Stimulated activated naive CD8-positive, alpha-beta T cell treated with anti-CD3 and anti-CD28 coated beads, Interleukin-15, Interleukin-2, amounts not matched to agents 100 ng/mL and 50 ng/mL, for 24 hours (primary cell): ENCODE data around the gene ERF.
A peak's percentile ranks its signal among the peaks of the same experiment; 100 is the strongest.

Experiments
- H3K27ac Mint-ChIP-seq: one replicate; pipeline ENCODE4 v1.8.0; 2021; ENCODE audit warnings: mild to moderate bottlenecking, mixed read lengths
- H3K27me3 Mint-ChIP-seq: one replicate; pipeline ENCODE4 v1.8.0; 2021; ENCODE audit warnings: mixed read lengths
- H3K36me3 Mint-ChIP-seq: one replicate; pipeline ENCODE4 v1.8.0; 2021; ENCODE audit warnings: low read depth, mixed read lengths
- H3K4me1 Mint-ChIP-seq: one replicate; pipeline ENCODE4 v1.8.0; 2021; ENCODE audit warnings: low read depth, mixed read lengths
- H3K4me3 Mint-ChIP-seq: one replicate; pipeline ENCODE4 v1.8.0; 2021; ENCODE audit warnings: mild to moderate bottlenecking, mixed read lengths
- H3K9me3 Mint-ChIP-seq: one replicate; pipeline ENCODE4 v1.8.0; 2021; ENCODE audit warnings: mixed read lengths

ERF gene

GRCh38 chr19:42290523-42291434 is 35.9 kb upstream of the ERF start:
- H3K4me1 Mint-ChIP-seq = peaks cover 6% of the 10 kb centered on the region
- H3K36me3 Mint-ChIP-seq = peaks cover 14% of the 10 kb centered on the region
- H3K4me3 Mint-ChIP-seq = no peak overlapping the region
- no peaks in the 10 kb centered on the region for H3K9me3 Mint-ChIP-seq
- no peak overlapping the region for H3K27ac Mint-ChIP-seq
- no peaks in the 10 kb centered on the region for H3K27me3 Mint-ChIP-seq

GRCh38 chr19:42290136-42290522 is 35.2 kb upstream of the ERF start:
- H3K36me3 Mint-ChIP-seq = peaks cover 14% of the 10 kb centered on the region
- H3K4me1 Mint-ChIP-seq = peaks cover 13% of the 10 kb centered on the region
- no peaks in the 10 kb centered on the region for H3K9me3 Mint-ChIP-seq
- H3K4me3 Mint-ChIP-seq = no peak overlapping the region
- H3K27ac Mint-ChIP-seq = no peak overlapping the region
- H3K27me3 Mint-ChIP-seq = no peaks in the 10 kb centered on the region

GRCh38 chr19:42289556-42290041 is 34.7 kb upstream of the ERF start:
- H3K27me3 Mint-ChIP-seq = no peaks in the 10 kb centered on the region
- no peak overlapping the region for H3K4me3 Mint-ChIP-seq
- H3K27ac Mint-ChIP-seq = no peak overlapping the region
- H3K36me3 Mint-ChIP-seq = peaks cover 14% of the 10 kb centered on the region
- no peaks in the 10 kb centered on the region for H3K9me3 Mint-ChIP-seq
- H3K4me1 Mint-ChIP-seq = peaks cover 18% of the 10 kb centered on the region

- Mint-ChIP-seq H3K4me1 (peaks cover 18% of the 10 kb centered on the region), H3K36me3 (peaks cover 11% of the 10 kb centered on the region), H3K27me3 (no peaks in the 10 kb centered on the region), H3K27ac (no peak overlapping the region), H3K4me3 (no peak overlapping the region), H3K9me3 (no peaks in the 10 kb centered on the region)
Observed at GRCh38 chr19:42288881-42289555, 34.1 kb upstream of the ERF start.

GRCh38 chr19:42288387-42288786 is 33.5 kb upstream of the ERF start:
- Mint-ChIP-seq H3K4me1 (peaks cover 18% of the 10 kb centered on the region), H3K36me3 (peaks cover 7% of the 10 kb centered on the region), H3K27ac (no peak overlapping the region), H3K4me3 (no peak overlapping the region), H3K9me3 (no peaks in the 10 kb centered on the region), H3K27me3 (no peaks in the 10 kb centered on the region)

GRCh38 chr19:42287827-42288107 is 32.8 kb upstream of the ERF start:
- Mint-ChIP-seq H3K27me3 (no peaks in the 10 kb centered on the region), H3K27ac (no peak overlapping the region), H3K4me3 (no peak overlapping the region), H3K36me3 (peaks cover 4% of the 10 kb centered on the region), H3K4me1 (peaks cover 18% of the 10 kb centered on the region), H3K9me3 (no peaks in the 10 kb centered on the region)

GRCh38 chr19:42287017-42287826 is 32.3 kb upstream of the ERF start:
- H3K27ac Mint-ChIP-seq = no peak overlapping the region
- H3K4me3 Mint-ChIP-seq = no peak overlapping the region
- no peaks in the 10 kb centered on the region for H3K9me3 Mint-ChIP-seq

GRCh38 chr19:42286349-42287016 is 31.6 kb upstream of the ERF start:
- H3K4me3 Mint-ChIP-seq = no peak overlapping the region
- H3K9me3 Mint-ChIP-seq = no peaks in the 10 kb centered on the region
- H3K4me1 Mint-ChIP-seq = peaks cover 18% of the 10 kb centered on the region
- no peak overlapping the region for H3K27ac Mint-ChIP-seq
- H3K27me3 Mint-ChIP-seq = no peaks in the 10 kb centered on the region
- peaks cover 4% of the 10 kb centered on the region for H3K36me3 Mint-ChIP-seq

More at GRCh38 chr19:42287017-42287826, 32.3 kb upstream of the ERF start:
- Mint-ChIP-seq H3K27me3 (no peaks in the 10 kb centered on the region), H3K4me1 (peaks cover 18% of the 10 kb centered on the region), H3K36me3 (peaks cover 4% of the 10 kb centered on the region)

GRCh38 chr19:42285988-42286348 is 31.0 kb upstream of the ERF start:
- Mint-ChIP-seq H3K4me1 (peaks cover 18% of the 10 kb centered on the region), H3K36me3 (peaks cover 4% of the 10 kb centered on the region), H3K9me3 (no peaks in the 10 kb centered on the region), H3K27me3 (no peaks in the 10 kb centered on the region), H3K27ac (peak overlapping the region; percentile 40), H3K4me3 (peak overlapping the region; percentile 84)

GRCh38 chr19:42285541-42285941 is 30.6 kb upstream of the ERF start:
- Mint-ChIP-seq H3K27me3 (no peaks in the 10 kb centered on the region), H3K36me3 (peaks cover 4% of the 10 kb centered on the region), H3K4me3 (peak overlapping the region; percentile 84), H3K9me3 (no peaks in the 10 kb centered on the region), H3K4me1 (peaks cover 18% of the 10 kb centered on the region), H3K27ac (peak overlapping the region; percentile 40)

GRCh38 chr19:42284591-42285341 is 29.8 kb upstream of the ERF start:
- no peaks in the 10 kb centered on the region for H3K27me3 Mint-ChIP-seq
- peaks cover 18% of the 10 kb centered on the region for H3K4me1 Mint-ChIP-seq
- peak overlapping the region; percentile 85 for H3K27ac Mint-ChIP-seq
- H3K9me3 Mint-ChIP-seq = no peaks in the 10 kb centered on the region
- peak overlapping the region; percentile 84 for H3K4me3 Mint-ChIP-seq
- H3K36me3 Mint-ChIP-seq = peaks cover 3% of the 10 kb centered on the region

- Mint-ChIP-seq H3K27ac (no peak overlapping the region), H3K4me3 (no peak overlapping the region), H3K36me3 (no peaks in the 10 kb centered on the region), H3K4me1 (peaks cover 25% of the 10 kb centered on the region), H3K27me3 (no peaks in the 10 kb centered on the region), H3K9me3 (no peaks in the 10 kb centered on the region)
Observed at GRCh38 chr19:42284066-42284501, 29.2 kb upstream of the ERF start.

- Mint-ChIP-seq H3K27me3 (no peaks in the 10 kb centered on the region), H3K9me3 (no peaks in the 10 kb centered on the region), H3K36me3 (no peaks in the 10 kb centered on the region), H3K27ac (no peak overlapping the region), H3K4me1 (peaks cover 32% of the 10 kb centered on the region), H3K4me3 (no peak overlapping the region)
Observed at GRCh38 chr19:42283188-42284065, 28.5 kb upstream of the ERF start.
